Measurements from ENCODE around the gene LKAAEAR1.

DNA sequence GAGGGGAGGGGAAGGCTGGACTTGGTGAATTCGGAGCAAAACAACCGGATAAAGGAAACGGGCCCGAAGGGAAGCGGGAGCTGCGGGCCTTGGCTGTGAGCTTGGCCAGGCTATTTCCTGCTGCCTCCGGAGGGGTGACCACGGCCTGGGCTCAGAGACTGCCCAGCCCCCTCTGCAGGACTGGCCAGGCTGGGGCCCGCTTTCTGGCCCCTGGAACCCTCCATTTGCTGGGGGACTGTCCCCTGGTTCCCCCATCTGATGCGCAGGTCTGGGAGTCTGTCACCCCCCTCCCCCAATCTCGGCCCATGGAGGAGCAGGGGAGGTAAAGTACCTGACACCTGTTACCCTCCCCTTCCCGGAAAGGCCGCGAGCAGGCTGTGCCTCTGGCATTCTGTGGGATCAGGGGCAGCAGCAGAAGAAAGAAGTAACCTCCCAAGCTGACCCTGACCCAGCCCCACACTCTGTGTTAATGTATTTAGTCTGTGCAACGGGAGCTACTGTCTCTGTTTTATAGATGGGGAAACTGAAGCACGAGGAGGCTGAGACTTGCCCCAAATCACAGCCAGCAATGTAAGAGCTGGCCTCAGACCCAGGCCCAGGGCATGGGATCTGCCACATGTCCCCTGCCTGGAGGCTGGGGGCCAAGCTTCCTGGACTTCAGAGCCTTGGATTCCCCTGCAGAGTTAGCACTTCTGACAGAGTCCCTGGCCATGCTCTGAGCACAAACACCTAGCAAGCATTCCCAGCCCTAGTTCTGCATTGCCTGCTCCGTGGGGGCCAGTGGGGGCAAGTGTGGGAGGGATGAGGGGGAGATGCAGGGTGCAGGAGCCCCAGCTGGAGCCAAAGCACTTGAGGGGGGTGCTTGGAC, 44.7 kb downstream of the LKAAEAR1 start:
- TF ChIP-seq CTCF (IDR thresholded peaks at IDR 0.05), result no peak
- TF ChIP-seq POLR2A (IDR thresholded peaks at IDR 0.05), result no peak
